DMS79 treated with DMSO at 0.1 percent for 48 hours (cell line): ENCODE measurements around the gene ANKRD27.
"Not testable (repeated sequence)": the region's sequence is repeated elsewhere in the genome, so short reads cannot be mapped to it uniquely, and the experiment has no call there.

Experiments used
- DNase-seq: peaks from one replicate; lab custom pipeline; 2025; lab: John Stamatoyannopoulos, UW

The ANKRD27 gene

GRCh38 chr19:32688311-32688710, 13.3 kb upstream of the ANKRD27 start:
- DNase-seq = no peak

GRCh38 chr19:32687681-32688080, 12.7 kb upstream of the ANKRD27 start:
- DNase-seq = no peak

DNA sequence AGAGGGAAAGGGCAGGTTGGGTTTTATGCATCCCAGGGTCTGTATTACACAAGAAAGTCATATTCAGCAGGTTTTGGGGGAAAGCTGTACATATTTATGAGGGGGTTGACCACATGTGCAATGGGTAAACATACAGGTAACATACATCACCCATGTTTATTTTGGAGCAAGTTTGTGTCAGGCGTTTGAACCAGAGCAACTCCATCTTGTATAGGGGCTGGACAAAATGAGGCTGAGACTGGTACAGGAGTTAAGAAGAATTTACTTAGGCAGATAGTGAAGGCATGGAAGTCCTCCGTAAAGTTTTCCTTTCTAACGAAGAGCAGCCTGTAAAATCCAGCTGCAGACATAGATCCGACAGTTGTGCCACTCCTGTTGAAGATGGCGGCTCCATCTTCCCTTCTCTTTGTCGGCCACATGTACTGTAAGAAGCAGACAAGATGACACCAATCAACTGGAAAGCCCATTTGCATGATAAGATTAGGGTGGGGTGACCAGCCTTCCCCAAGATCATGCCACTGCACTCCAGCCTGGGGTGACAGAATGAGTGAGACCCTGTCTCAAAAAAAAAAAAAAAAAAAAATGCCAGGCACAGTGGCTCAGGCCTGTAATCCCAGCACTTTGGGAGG, 12.0 kb upstream of the ANKRD27 start:
- no peak for DNase-seq

- no peak for DNase-seq
Measured at GRCh38 chr19:32682317-32682716, 7.3 kb upstream of the ANKRD27 start.

GRCh38 chr19:32680986-32681385, 6.0 kb upstream of the ANKRD27 start:
- DNase-seq = no peak

- no peak for DNase-seq
Measured at GRCh38 chr19:32677657-32678056, 2.7 kb upstream of the ANKRD27 start.

DNA sequence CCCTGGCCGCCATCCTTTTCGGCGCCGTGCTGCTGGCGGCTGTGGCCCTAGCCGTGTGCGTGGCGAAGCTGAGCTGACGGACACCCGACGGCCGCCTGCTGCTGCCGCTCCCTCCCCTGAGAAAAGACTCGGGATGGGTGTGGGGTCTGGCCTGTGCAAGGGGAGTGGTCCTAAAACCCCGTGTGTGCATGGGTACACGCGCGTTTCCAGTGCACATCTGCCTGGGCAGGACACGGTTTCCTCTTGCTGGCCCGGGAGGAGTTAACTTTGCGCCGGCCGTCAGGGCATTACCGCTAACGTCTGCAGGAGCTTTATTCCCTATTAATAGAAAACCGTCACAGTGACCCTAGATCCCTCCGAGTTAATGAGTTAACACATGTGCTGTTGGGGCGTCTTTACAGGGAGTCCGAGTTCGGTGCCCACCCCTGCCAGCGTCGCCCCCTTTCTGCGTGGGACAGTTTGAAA, 1.9 kb upstream of the ANKRD27 start:
- DNase-seq = no peak

- peak; percentile 32 for DNase-seq
Measured at GRCh38 chr19:32676186-32676894, 1.4 kb upstream of the ANKRD27 start.

GRCh38 chr19:32675720-32676185, 773 bp upstream of the ANKRD27 start, which contains the start of gene RGS9BP:
Gene RGS9BP, plus strand, starts transcription at chr19:32675848. Its CDS starts 416 bp downstream, at chr19:32676264.
- peak; percentile 33 for DNase-seq

GRCh38 chr19:32674153-32674930, 638 bp downstream of the ANKRD27 start:
- DNase-seq = no peak

GRCh38 chr19:32673573-32673972, 1.4 kb downstream of the ANKRD27 start:
- DNase-seq = no peak

DNA sequence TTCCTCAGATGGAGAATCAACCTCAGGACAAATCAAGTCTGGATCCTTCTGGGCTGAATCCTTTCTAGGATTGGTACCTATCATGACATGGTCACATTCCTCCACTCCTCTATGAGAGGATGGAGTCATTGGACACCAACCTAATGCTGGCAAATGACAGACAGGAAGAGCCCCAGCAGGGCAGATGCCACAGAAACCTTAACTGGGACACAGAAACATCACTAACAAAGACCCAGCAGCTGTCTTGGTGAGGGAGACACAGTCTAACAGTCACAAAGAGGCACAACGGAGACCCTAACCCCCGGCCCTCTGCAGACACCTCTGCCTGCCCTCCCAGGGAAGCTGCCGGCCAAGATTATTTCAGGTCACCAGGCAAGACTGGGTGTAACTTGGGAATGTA, 2.1 kb downstream of the ANKRD27 start:
- DNase-seq = no peak

GRCh38 chr19:32671883-32672593, 2.9 kb downstream of the ANKRD27 start:
- no peak for DNase-seq

DNA sequence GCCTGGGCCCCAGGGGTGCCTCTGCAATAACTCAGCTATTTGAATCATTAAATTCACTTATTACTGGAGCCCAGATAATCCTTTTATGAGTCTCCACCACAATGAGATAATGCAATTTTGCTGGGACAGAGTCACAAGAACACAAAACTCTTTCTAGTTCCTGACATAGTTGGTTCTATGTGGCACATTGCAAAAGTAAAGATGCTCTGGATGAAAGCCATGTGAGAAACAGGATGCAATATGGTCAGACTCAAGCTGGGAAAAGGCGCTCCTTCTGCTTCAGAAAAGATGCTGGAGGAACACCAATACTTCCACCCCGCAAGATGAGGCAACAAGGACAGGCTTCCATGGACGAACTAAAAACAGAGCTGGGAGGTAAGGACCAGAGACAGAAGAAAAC, 5.7 kb downstream of the ANKRD27 start:
- no peak for DNase-seq

DNA sequence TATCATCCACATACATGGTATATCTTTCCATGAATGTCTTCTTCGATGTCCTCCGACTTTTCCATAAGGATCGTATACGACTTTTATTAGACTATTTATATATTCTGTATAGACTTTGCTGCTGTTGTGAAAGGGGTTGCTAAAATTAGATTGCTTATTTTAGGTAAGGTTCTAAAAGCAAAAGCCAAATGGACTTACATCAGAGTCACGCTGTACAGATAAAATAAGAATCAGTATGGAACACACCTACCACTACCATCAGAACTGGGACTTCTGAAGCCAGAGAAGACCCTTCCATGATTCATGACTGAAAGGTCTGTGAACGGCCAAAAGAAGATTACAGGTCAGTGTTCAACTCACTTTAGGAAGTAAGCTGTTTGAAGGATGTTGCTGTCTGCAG, 8.9 kb downstream of the ANKRD27 start:
- no peak for DNase-seq

GRCh38 chr19:32662186-32662585, 12.8 kb downstream of the ANKRD27 start:
- no peak for DNase-seq

DNA sequence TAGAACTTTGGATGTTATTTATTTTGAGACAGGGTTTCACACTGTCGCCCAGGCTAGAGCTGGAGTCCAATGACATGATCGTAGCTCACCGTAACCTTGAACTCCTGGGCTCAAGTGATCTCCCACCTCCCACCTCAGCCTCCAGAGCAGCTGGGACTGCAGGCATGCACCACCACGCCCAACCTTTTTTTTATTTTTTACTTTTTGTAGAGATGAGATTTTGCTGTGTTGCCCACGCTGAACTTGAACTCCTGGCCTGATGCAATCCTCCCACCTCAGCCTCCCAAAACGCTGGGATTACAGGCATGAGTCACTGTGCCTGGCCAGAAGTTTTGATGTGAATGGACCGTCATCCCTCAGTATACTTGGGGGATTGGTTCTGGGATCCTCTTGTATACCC, 13.7 kb downstream of the ANKRD27 start:
- no peak for DNase-seq

- DNase-seq = no peak
Measured at GRCh38 chr19:32658527-32658926, 16.5 kb downstream of the ANKRD27 start.

- no peak for DNase-seq
Measured at GRCh38 chr19:32658075-32658474, 16.9 kb downstream of the ANKRD27 start.

DNA sequence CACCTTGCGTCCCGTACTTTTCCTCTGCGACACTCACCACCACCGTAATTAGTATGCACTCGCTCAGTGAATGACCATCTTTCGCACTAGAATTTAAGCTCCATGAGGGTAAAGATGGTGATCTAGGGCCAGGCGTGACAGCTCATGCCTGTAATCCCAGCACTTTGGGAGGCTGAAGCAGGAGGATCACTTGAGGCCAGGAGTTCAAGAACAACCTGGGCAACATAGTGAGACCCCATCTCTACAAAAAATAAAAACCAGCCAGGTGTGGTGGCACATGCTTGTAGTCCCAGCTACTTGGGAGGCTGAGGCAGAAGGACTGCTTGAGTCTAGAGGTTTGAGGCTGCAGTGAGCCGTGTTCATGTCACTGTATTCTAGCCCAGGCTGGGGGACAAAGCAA, 18.6 kb downstream of the ANKRD27 start:
- DNase-seq = not testable (repeated sequence)

- DNase-seq = no peak
Measured at GRCh38 chr19:32653599-32653915, 21.4 kb downstream of the ANKRD27 start.

GRCh38 chr19:32652894-32653598, 21.9 kb downstream of the ANKRD27 start:
- peak; percentile 86 for DNase-seq
